GM19324 (cell line): ENCODE data around the gene DOK6.

Experiments
- ATAC-seq: cut with Tn5 transposase; IDR thresholded peaks from one replicate; pipeline ENCODE4 v1.9.1; 2021; ENCODE audit warnings: mild to moderate bottlenecking, moderate library complexity; ENCODE audit not compliant: unreplicated experiment, low FRiP score

DOK6 gene

GRCh38 chr18:69432847-69433246 lies 32.2 kb downstream of the DOK6 start:
- no peak for ATAC-seq

DNA sequence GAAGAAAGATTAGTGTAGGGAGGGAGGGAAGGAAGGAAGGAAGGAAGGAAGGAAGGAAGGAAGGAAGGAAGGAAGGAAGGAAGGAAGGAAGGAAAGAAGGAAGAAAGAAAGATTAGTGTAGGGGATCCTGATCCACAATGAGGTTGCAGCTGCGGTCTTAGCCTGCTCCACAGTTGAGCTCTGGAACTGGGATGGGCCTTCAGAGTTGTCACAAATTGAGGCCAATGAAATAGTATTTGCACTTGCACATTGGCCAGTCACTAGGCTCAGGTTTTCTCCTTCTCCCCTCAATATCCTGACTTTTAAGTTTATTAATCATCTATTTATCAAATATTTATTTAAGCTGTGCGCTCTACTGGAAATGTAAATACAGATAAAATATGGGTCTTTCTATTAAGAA lies 34.3 kb downstream of the DOK6 start:
- ATAC-seq, result no peak

DNA sequence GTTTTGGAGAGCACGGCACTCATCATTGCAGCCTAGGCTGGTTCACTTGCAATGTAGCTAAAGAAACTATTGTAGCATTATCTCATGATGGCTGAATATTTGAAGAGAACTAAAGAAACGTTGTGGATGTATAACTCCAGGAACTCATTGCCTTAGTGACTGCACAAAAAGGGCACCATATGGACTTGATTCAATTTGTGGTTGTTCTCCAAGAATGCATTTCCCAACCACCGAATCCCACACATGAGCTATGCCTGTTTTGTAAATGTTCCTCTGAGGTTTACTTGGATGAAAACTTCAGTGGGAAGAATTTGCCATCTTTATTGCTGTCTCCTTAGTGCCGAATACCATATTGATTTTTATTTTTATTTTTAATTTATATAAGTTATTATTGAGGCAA lies 43.5 kb downstream of the DOK6 start:
- no peak for ATAC-seq

DNA sequence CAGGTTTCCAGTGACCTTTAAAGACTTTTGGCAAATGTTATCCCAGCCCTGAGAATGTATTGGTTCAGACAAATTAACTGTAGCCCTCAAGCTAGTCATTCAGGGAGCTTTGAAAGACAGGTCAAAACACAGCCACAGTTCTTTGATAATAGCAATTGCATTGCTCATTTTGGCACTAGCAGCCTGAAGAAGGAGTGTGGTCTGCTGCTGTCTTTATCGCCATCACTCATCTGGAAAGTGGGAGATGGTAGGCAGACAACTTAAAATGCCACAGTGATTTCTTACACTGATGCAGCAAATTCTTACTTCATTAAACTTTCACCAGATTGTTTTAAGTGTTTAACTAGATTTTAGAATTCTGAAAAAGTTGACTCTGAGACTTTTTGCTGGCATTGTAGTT lies 47.2 kb downstream of the DOK6 start:
- ATAC-seq, result no peak

- no peak for ATAC-seq
Measured at GRCh38 chr18:69455125-69455524, 54.4 kb downstream of the DOK6 start.

DNA sequence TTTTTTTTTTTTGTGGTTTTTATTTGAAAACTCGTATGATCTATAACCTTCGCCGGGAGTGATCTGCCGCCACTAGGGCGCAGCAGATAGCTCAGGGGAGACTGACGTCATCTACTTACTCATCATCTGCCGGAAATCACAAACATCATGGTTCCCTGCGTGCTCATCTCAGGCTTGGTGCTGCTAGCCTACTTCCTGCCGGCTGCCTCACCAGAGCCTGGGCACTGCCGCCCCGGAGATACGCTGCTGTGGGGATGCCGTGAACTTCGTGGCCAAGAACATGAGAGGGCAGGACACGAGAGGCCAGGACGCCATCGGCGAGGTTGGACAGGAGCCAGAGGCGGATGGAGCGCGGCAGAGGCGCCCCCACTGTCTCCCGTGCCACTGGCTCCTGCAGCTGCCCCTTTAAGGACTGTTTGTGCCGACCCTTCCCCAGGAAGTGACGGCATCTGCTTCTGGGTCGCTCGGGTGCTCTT lies 68.8 kb downstream of the DOK6 start:
- no peak for ATAC-seq

GRCh38 chr18:69480460-69480859 lies 79.8 kb downstream of the DOK6 start:
- ATAC-seq, result no peak

- ATAC-seq, result no peak
Measured at GRCh38 chr18:69483574-69483973, 82.9 kb downstream of the DOK6 start.

- ATAC-seq, result no peak
Measured at GRCh38 chr18:69484699-69485396, 84.2 kb downstream of the DOK6 start.

DNA sequence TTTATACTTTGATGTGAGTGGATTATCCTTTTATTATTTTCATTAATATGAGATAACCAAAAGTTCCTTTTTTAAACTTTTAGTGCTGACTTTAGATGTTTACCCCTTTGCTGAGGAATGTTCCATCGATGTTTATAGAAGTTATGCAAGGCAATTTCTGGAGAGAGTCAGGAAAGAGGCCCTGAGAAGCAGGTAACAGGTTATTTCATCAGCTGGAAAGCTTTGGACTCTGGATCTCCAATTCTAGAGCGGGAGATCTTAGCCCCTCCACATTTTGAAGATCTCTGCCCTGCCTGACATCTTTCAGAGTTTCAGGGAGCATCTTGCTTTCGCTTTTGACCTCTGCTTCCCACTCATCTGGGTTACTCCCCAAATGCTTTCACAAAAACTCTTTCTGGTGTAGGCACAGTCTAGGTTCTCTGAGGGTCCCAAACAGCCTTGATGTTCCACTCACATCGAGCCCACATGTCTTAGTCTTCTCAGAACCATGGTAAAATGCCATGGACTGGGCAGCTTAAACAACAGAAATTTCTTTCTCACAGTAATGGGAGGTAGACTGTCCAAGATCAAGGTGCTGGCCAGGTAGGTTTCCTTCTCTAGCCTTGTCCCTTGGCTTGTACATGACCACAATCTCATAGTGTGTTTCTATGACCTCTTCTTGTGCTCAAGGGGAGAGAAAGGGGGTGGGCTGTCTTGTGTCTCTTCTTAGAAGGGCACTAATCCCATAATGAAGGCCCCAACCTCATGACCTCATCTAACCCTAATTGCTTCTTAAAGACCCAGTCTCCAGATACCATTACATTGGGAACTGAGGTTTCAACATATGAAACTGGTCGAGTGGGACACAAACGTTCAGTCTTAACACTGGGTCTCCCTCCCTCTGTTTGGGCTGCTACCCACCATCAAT lies 87.1 kb downstream of the DOK6 start:
- ATAC-seq, result no peak

DNA sequence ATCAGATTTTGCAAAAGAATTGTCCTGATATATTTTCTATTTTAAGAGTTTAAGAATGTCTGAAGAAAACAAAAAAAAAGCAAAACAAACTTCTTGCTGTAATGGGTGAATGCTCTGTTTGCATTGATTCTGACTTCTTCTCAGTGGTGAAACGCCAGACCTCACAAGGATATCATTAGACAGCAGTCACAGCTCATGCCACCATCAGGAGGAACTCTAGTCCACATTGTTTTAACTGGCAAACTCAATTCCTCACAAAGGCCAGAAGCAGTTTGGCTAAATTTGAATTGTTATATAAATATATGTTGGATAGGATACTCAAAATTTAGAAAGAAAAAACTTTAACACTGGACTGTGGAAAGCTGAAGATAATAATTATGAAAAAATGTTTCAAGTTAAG lies 89.4 kb downstream of the DOK6 start:
- ATAC-seq, result no peak

DNA sequence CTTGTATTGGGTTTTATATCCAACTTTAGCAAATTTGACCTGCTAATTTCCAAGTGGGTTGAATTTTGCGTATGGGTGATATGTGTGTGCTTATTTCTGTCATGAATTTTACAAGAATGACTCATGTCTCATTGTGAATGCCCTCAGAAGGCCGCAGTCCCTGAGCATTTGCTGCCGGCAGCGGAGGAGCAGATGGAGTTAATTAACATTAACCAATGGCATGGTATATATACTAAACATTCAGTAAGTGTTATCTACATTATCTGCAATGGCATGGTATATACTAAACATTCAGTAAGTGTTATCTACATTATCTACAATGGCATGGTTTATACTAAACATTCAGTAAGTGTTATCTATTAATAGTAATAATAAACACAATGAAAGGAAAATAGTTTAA lies 90.1 kb downstream of the DOK6 start:
- ATAC-seq, result no peak

GRCh38 chr18:69491576-69491975 lies 90.9 kb downstream of the DOK6 start:
- no peak for ATAC-seq

DNA sequence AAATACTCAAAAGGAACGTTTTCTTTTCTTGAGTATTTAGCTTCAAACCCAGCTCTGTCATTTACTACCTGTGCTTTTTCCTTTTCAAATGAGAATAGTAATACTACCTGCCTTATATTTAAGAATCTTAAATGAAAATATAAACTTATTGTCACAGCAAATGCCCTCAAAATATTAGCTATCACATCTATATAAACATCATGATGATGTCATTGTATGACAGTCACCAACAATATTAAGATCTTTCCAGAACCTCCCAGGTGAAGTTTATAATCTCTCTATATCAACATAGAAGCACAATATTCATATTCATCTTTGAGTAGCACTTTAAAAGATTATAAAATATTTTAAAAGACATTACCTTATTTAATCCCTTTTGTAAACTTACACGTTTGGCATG lies 92.2 kb downstream of the DOK6 start:
- ATAC-seq, result no peak

DNA sequence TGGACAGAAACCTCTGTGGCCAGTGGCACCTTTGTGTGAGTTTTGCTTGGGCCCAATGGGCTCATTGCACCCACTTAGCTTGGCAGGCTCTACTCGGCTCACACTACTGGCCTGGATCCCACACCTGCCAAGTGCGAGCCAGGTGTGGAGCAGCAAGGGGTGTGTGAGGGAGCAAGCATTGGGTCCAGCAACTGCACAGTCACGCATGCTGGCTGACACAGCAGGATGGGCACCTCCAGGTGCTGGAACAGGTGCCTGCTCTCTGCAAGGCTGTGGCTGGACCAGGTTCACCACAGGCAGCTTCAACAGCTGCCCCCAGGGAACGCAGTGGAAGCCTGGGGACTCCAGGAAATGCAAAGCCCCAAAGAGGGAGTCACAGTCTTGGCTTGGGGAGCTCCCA lies 94.2 kb downstream of the DOK6 start:
- ATAC-seq, result no peak

GRCh38 chr18:69495338-69495737 lies 94.7 kb downstream of the DOK6 start:
- no peak for ATAC-seq

DNA sequence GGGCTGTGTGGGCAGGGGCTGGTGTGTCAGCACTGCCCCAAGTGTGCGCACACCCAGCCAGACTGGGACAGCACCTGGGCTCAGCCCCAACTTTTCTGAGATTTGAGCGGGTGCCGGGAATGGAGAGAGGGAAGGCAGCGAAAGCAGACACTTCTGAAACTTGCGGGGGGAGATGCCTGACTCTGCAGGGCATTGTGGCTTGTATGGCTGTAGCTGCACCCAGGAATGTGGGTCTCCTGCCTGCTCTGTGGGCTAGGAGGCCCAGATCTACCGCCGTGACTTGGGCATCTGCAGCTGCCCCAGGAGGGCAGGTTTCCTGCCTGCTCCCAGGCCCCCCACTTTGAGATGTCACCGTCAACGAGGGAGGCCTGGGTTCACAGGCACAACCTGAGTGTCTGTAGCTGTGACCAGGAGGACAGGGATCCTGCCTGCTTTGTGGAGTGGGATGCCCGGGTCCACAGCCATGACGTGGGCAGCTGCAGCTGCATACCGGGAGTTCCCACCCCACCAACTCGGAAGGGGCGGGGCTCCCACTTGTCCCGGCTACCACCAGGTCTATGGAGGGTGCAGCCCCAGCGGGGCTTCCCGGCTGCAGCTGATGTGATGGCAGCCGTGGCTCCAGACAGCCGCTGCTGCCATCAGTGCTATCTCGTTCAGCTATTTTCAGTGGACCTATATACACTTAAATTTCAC lies 95.3 kb downstream of the DOK6 start:
- ATAC-seq, result no peak

DNA sequence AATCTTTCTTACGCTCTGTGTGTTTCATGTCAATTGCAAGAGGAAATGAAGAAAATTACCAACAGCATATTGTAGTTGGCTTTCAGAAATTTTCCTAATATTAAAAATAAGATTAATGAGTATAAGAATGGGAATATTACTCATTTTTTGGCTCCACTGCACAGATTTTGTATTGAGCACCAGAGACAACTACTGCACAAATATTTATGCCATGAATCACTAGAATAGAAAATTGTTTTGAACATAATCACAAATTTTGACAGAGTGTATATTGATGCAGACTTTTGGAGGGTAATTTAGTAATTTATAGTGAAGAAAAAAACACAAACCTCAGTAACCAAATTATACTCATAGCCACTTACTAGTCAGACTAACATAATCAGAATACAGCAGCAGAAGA lies 118.3 kb downstream of the DOK6 start:
- no peak for ATAC-seq

DNA sequence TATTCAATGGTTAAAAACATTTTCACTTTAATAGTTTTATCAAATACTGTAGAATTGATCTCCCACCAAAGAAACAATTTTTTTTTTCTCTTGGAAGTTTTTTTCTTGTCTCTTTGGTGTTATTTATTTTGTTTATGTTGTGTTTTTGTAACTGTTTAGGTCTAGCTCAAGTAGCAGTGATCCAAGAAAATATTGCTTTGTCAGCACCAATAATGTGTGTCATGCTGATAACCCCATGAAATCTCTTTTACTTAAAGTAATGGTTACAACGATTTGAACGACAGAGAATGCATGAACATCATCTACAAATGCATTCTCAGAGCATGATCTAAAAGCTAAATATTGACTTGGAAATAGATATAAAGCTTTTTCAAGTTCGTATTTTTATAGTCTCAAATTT lies 122.9 kb downstream of the DOK6 start:
- ATAC-seq, result no peak

GRCh38 chr18:69528435-69528834 lies 127.7 kb downstream of the DOK6 start:
- ATAC-seq, result no peak

GRCh38 chr18:69529151-69529550 lies 128.5 kb downstream of the DOK6 start:
- no peak for ATAC-seq
